Measurements from ENCODE around the gene GSN.

GSN gene

GRCh38 chr9:121281614-121282276 lies 13.8 kb downstream of the GSN start:
- H3K9me3 ChIP-seq (ENCODE audit: control insufficient read depth, insufficient read depth, low read length), result no peaks in the 10 kb centered on the region
- H3K27ac ChIP-seq (ENCODE audit: low read depth, low read length), result no peak overlapping the region
- H3K36me3 ChIP-seq (ENCODE audit: control insufficient read depth, low read length), result no peaks in the 10 kb centered on the region
- H4K20me1 ChIP-seq (ENCODE audit: control insufficient read depth, insufficient read depth, low read depth, low read length), result no peaks in the 10 kb centered on the region
- no peaks in the 10 kb centered on the region for H3K27me3 ChIP-seq (ENCODE audit: control insufficient read depth, low read length)
- H3K79me2 ChIP-seq (ENCODE audit: control insufficient read depth, low read length), result no peaks in the 10 kb centered on the region
- H3F3A ChIP-seq (ENCODE audit: control insufficient read depth, insufficient read depth), result no peaks in the 10 kb centered on the region
- H3K9me2 ChIP-seq (replicated peaks; ENCODE audit: control insufficient read depth, low read length), result no peaks in the 10 kb centered on the region
- no peak overlapping the region for H3K4me3 ChIP-seq (ENCODE audit: low read length)
- TF ChIP-seq CTCF (IDR thresholded peaks at IDR 0.05; ENCODE audit: low read depth, low read length, poor library complexity, severe bottlenecking), result no peak
- H3K4me1 ChIP-seq (ENCODE audit: control insufficient read depth, low read length), result peaks cover 8% of the 10 kb centered on the region
- H3K4me2 ChIP-seq (ENCODE audit: low read length), result no peak overlapping the region

DNA sequence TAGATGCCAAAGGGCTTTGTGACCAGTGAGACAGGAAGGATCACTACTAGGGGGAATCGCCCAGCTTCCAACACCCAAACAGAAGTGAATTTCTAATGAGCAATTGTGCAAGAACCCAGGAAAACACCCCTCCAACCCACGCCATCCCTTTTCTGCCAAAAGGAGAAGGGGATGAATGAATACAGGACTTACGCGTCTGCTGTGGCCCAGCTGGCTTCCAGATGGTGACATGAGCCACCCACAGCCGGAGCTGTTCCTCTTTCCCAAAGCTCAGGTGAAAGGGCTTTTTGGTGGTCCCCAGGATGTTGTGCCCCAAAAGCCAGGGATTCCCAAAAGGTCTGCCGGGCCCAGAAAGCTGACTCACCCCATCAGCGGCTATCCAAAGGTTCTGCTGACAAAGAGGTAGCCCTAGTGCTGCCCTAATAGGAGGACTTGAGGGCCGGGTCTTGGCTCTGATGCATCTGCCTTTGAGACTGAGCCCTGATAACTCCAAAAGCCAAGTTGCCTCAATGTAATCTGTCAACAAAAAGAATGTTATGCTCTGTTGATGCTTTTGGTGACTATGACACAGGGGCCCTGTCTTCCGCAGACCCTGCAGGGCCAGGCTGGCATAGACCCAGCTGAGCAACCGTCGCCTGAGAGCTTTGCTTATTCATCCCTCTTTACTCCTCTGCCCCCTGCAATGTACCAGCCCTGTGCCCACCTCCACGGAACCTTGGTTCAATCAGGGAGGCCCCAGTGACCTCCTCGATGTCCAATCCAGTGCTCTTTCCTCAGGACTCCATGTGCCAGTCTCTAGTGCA lies 14.5 kb downstream of the GSN start:
- Histone ChIP-seq H3K4me2 (ENCODE audit: low read length) (no peak overlapping the region), H3K27me3 (ENCODE audit: control insufficient read depth, low read length) (no peaks in the 10 kb centered on the region), H4K20me1 (ENCODE audit: control insufficient read depth, insufficient read depth, low read depth, low read length) (no peaks in the 10 kb centered on the region), H3K27ac (ENCODE audit: low read depth, low read length) (no peak overlapping the region), H3K79me2 (ENCODE audit: control insufficient read depth, low read length) (no peaks in the 10 kb centered on the region), H3K4me3 (ENCODE audit: low read length) (no peak overlapping the region), H3K9me2 (replicated peaks; ENCODE audit: control insufficient read depth, low read length) (no peaks in the 10 kb centered on the region), H3K36me3 (ENCODE audit: control insufficient read depth, low read length) (no peaks in the 10 kb centered on the region), H3K4me1 (ENCODE audit: control insufficient read depth, low read length) (peaks cover 8% of the 10 kb centered on the region), H3K9me3 (ENCODE audit: control insufficient read depth, insufficient read depth, low read length) (no peaks in the 10 kb centered on the region), H3F3A (ENCODE audit: control insufficient read depth, insufficient read depth) (no peaks in the 10 kb centered on the region)
- TF ChIP-seq CTCF (IDR thresholded peaks at IDR 0.05; ENCODE audit: low read depth, low read length, poor library complexity, severe bottlenecking) (no peak), EZH2phosphoT487 (IDR thresholded peaks at IDR 0.05; ENCODE audit: borderline replicate concordance, low read length) (no peak)

GRCh38 chr9:121283080-121283398 lies 15.1 kb downstream of the GSN start:
- Histone ChIP-seq H3K4me2 (ENCODE audit: low read length) (no peak overlapping the region), H3K9me3 (ENCODE audit: control insufficient read depth, insufficient read depth, low read length) (no peaks in the 10 kb centered on the region), H3K36me3 (ENCODE audit: control insufficient read depth, low read length) (no peaks in the 10 kb centered on the region), H3F3A (ENCODE audit: control insufficient read depth, insufficient read depth) (no peaks in the 10 kb centered on the region), H4K20me1 (ENCODE audit: control insufficient read depth, insufficient read depth, low read depth, low read length) (no peaks in the 10 kb centered on the region), H3K4me1 (ENCODE audit: control insufficient read depth, low read length) (peaks cover 8% of the 10 kb centered on the region), H3K4me3 (ENCODE audit: low read length) (no peak overlapping the region), H3K27me3 (ENCODE audit: control insufficient read depth, low read length) (no peaks in the 10 kb centered on the region), H3K79me2 (ENCODE audit: control insufficient read depth, low read length) (no peaks in the 10 kb centered on the region), H3K9me2 (replicated peaks; ENCODE audit: control insufficient read depth, low read length) (no peaks in the 10 kb centered on the region), H3K27ac (ENCODE audit: low read depth, low read length) (no peak overlapping the region)
- no peak for TF ChIP-seq CTCF (IDR thresholded peaks at IDR 0.05; ENCODE audit: low read depth, low read length, poor library complexity, severe bottlenecking)
- no peak for TF ChIP-seq EZH2phosphoT487 (IDR thresholded peaks at IDR 0.05; ENCODE audit: borderline replicate concordance, low read length)
